AG09319 (cell line): Measurements from ENCODE around the gene OTOGL.

ENCODE experiments used
- DNase-seq: peaks from one replicate; pipeline ENCODE4 v3.0.0-alpha.2; 2010; ENCODE audit warnings: low read depth; ENCODE audit errors: extremely low read depth
- TF ChIP-seq, protein P1 (sequence below): IDR thresholded peaks from 2 replicates; pipeline ENCODE4 v1.5.1; 2011; ENCODE audit warnings: low read depth, mild to moderate bottlenecking, inconsistent platforms, low read length, moderate library complexity

OTOGL gene

DNA sequence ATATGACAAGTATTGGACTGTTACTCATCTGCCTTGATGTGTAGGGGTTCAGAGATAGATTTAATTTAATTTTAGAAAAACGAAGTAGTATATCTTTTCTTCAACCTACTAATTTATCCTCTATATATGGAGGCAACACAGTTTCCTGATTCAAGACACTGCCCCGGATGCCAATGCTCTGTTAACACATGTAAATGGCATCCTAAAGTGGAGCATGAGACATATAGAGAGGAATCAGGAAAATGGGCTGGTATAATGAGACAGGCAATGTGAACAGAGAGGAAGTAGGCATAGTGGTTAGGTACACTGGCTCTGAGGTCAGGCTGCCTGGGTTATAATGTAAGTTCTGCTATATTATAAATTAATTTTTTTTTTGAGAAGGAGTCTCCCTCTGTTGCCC lies 85.6 kb downstream of the OTOGL start:
- DNase-seq = no peak
- TF ChIP-seq, protein P1, sequence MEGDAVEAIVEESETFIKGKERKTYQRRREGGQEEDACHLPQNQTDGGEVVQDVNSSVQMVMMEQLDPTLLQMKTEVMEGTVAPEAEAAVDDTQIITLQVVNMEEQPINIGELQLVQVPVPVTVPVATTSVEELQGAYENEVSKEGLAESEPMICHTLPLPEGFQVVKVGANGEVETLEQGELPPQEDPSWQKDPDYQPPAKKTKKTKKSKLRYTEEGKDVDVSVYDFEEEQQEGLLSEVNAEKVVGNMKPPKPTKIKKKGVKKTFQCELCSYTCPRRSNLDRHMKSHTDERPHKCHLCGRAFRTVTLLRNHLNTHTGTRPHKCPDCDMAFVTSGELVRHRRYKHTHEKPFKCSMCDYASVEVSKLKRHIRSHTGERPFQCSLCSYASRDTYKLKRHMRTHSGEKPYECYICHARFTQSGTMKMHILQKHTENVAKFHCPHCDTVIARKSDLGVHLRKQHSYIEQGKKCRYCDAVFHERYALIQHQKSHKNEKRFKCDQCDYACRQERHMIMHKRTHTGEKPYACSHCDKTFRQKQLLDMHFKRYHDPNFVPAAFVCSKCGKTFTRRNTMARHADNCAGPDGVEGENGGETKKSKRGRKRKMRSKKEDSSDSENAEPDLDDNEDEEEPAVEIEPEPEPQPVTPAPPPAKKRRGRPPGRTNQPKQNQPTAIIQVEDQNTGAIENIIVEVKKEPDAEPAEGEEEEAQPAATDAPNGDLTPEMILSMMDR = no peak

DNA sequence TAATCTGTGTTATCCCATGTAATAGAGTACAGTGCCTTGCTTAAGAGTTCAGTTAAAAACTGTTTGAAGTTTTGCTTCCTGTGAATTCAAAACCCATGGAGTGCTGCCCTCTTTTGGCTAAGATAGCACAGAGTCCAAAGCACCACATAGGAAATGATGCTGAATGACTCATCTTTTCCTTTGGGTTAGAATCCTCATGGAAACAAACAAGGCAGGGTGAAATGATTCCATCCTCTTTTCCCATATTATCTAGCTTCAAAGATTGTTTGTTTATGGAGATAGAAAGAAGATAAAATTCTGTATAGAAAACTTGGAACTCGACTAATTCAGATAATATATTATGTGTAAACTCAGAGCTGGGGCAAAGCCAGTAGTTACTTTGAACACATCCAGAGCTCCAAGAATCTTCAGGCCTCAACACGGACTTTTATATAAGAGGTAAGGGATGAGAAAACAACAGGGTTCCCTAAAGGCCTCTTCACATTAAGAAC lies 87.4 kb downstream of the OTOGL start:
- TF ChIP-seq, protein P1 = peak; percentile 82
- peak; percentile 90 for DNase-seq

DNA sequence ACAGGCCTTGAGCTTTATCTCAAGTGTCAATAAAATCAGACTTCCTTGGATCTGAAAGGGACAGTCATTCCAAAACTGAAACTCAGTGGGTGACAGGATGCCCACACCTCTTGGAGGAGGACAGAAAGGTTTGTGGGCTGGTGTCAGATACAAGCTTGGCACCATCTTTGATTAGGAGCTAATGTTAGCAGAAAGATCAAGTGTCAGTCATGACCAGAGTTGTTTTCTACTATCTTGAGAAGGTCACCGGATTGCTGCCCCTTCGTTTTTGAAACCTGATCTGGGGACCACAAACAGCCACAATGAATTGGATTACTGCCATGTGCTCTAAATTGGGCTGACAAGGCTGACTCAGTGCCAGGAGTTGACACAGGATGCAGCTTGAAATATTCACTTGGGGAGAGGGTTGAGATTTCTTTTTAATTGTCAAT lies 88.3 kb downstream of the OTOGL start:
- DNase-seq = no peak
- TF ChIP-seq, protein P1 = no peak

DNA sequence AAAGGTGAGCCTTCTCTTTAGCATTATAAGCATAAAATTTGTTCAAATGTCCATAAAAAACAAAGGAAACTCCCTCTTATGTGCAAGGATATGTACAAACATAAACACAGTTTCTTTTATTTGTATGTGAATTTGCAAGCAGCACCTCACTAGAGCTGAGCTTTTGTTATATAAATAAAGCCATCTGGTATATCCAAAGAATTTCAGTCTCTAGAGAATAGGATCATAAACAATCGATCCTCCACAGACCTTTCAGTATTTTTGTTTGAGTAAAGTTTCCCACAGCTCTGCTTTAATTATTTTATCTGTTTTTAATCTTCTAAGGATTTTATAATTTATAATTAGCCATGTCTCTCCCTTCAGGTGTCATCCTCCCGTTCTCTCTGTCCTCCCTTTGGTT lies 89.2 kb downstream of the OTOGL start:
- TF ChIP-seq, protein P1 = no peak
- DNase-seq = no peak

DNA sequence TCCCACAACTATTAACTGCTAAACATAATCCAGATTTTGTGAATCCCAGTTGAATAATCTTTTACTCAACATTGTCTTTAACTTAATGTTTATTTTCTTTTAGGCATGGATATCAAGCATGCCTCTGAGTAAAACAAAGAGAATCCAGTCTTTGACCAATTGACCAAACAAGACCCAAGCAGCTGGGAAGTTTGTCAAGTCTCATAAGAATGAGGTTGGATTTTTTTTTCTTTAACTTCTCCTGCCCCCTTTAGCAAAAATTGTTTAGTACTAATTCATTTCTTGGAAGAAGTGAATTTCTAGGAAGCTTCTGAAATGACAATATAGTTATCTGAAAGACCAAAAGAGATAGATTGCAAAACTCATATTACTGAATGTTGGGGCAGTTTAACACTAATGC lies 89.9 kb downstream of the OTOGL start:
- TF ChIP-seq, protein P1 = peak; percentile 9
- peak; percentile 86 for DNase-seq

DNA sequence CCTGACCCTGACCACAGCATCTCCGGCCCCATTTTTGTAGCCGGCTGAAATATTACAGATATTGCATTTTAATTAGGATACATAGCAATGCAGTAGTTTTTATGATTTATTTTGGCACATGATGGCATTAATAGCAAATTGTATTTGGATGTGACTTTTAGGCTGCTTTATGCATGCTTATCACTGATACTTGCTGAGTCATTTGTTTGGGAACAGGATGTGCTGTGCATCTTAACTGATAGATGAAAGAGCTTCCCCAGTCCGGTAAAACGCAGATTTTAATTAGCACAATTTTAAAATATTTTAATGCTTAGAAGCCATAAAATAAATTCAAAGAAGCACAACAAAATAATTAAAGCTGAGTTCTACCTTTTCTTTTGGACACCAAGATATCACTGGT lies 90.7 kb downstream of the OTOGL start:
- DNase-seq = no peak
- TF ChIP-seq, protein P1 = no peak

DNA sequence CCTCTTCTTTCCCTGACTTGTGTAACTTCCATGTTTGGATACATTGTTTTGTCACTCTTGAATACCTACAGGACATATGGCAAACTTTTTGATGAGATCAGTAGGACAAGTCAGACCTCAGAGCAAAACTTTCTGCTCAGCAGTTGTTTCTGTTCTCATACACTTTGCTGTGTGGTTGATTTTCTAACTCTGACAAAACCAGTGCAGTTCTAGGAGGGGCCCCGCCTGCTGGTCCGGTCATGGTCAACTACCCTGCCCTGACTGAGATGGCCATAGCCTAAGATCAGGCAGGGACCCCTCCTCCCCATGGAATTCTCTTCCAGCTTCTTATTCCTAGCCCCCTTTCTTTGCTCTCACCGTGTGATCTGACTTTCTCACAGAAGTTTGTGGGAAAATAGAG lies 92.8 kb downstream of the OTOGL start:
- TF ChIP-seq, protein P1 = no peak
- no peak for DNase-seq
